HG03139 (cell line): ENCODE measurements around the gene FAM174B.
"Not testable (repeated sequence)": the region's sequence is repeated elsewhere in the genome, so short reads cannot be mapped to it uniquely, and the experiment has no call there.

Source experiments
- ATAC-seq: cut with Tn5 transposase; IDR thresholded peaks from one replicate; pipeline ENCODE4 v1.9.1; 2021; ENCODE audit not compliant: unreplicated experiment

The FAM174B gene

GRCh38 chr15:92619145-92620101 lies 36.2 kb downstream of the FAM174B start:
- ATAC-seq: no peak

DNA sequence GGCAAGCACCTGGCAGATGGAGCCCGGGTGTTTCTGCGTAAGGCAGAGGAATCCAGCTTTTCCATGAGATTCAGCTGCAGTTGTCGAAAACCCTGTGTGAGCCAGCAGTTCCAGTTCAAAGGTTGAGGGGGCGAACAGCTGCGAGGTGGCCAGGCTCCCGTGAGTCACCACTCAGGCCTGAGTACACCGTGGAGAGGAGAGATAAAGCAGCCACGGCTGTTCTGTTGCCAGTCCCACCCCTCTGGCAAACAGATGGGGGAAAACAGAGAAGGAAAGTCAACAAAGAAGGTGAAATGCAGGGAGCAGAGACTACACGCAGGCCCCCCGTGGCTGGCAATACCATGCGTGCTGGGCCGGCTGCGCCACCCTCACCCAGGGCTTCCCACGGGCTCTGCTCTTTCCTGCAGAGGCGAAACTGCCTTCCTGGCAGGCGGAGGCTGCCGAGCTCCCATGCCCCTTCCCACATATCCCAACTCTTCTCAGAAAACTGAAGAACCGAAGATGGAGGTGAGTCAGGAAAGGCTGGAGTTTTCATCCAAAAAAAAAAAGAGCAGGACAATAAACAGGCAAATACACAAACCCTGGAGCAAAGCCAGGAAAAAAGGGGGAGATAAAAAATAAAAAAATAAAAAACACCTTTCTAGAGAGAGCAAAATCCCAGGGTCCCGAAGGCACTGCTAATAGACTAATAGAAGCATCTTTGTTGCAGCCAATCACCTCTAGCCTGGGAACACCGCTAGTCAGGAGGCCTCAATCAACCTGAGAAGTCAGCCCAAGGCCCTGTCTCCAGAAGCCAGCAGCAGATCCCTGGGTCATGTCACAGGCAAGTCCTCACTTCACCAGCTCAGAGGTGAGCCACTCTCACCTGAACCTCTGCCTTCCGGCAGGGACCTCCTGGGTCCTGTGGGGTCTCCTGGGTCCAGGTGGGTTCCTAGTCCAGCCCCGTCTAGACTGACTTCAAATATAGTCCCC lies 37.7 kb downstream of the FAM174B start:
- no peak for ATAC-seq

DNA sequence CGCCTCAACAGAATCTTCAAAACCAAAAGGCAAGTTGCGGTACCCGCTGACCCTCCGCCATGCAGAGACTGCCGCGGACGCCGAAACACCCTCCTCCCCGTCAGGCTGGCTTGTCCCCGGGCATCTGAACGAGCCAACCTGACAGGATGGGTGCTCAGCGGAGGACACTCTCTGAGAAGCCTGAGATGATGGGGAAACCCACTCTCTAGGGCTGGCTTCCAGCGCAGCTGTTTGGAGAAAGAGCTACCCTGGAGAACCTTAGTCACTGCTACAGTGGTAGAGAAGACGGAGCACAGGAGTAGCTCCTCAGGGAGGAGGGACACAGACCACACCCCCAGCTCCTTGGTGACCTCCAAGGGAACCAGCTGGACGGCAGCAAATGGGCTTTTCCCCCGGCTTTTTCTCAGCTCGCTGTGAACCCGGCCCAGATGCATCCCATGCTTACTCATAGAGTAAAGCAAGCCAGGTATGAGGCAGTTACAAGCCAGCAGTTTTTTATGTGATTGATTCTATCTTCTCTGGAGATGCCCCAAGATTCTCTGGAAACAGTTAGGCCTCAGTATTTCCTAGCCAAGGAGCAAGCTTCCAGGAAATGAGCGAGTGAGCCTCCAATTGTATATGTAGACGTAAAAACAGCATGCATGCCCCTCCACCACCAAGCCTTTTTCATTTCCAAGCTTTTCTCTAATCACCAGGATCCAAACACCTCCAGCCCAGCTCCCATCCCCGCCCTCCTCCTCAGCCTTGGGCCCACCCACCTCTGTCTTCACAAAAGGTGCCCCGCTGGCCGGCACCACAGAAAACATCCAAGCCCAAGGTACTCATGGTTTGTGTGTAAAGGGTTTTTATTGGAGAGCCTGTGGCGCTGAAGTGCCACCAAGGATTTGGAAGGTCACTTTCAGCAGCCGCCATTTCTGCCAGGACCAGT lies 38.7 kb downstream of the FAM174B start:
- no peak for ATAC-seq

DNA sequence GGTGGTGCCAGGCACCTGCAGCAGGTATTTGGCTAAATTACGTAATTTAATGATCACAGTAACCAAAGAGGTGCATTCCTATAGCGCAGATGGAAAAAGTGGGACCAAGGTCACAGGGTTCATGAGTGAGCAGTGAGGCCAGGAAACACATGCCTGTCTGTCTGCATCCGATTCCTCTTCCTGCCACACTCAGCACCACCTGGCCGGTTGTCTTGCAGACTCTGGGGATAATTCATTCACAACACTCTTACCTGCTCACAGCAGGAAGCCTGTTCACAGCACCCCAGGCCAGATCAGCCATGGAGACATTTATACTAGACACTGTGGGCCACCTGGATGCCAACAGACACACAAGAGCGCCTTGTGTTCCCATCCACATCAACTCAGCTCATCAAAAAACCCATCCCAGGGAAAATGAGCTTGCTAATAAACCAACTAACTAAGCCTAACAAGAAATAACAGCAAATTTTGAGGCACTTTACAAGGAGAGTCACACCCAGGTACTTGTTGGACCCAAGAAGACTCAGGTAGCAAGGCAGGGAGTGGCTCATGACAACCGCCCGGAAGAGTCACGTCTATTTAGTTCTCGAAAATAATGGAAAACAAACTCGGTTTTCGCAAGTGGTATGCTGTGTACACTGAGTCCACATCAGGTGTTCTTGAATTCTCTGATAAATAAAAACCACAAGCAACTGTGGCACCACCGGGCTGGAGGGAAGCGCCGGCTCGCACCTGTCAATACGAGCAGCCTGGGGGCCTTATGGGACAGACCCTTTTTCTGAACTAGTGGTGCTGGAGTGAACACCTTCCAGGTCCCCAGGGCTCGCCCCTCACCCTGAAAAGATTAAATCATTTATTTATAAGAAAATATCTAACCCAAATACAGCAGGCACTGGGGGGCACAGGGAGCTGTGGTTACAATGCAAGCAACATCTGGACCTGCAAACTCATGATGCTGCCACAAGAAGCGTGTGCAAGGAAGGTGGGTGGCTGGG lies 40.5 kb downstream of the FAM174B start:
- ATAC-seq: no peak

- no peak for ATAC-seq
Observed at GRCh38 chr15:92614301-92614700, 41.3 kb downstream of the FAM174B start.

DNA sequence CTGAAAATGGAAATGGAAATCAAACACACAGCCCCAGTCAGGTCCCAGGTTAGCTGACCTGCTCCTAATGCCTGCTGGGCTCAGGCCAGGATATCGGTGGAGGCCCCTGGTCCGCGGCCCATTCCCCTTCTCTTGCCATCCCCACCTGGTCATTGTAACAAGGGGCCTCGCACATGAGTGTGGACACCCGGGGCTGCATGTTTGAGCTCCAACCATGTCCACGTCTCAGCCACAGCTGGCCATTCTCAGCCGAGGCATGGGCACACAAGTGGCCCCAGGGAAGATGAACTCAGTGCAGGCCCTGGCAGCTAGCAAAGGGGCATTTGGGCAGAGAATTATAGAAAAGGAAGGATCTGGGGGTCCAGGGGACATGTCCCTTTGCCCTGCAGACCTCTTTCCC lies 41.7 kb downstream of the FAM174B start:
- ATAC-seq: no peak

DNA sequence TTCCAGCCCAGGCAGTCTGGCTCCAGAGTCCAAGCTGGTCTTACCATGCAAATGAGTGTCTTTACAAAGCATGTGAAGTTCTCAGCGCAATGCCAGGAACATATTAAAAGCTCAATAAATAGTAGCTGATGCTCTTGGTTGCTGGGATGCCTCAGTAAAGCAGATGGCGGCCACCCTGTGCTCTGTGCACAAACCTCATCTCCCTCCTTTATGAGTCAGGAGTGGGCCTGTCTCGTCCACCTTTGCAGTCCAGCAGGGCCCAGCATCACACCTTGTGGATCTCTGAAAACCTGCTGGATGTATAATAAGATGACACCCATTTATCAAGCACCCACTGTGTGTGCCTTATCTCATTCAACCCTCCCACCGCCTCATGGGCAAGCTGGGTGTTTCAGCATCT lies 42.7 kb downstream of the FAM174B start:
- no peak for ATAC-seq

DNA sequence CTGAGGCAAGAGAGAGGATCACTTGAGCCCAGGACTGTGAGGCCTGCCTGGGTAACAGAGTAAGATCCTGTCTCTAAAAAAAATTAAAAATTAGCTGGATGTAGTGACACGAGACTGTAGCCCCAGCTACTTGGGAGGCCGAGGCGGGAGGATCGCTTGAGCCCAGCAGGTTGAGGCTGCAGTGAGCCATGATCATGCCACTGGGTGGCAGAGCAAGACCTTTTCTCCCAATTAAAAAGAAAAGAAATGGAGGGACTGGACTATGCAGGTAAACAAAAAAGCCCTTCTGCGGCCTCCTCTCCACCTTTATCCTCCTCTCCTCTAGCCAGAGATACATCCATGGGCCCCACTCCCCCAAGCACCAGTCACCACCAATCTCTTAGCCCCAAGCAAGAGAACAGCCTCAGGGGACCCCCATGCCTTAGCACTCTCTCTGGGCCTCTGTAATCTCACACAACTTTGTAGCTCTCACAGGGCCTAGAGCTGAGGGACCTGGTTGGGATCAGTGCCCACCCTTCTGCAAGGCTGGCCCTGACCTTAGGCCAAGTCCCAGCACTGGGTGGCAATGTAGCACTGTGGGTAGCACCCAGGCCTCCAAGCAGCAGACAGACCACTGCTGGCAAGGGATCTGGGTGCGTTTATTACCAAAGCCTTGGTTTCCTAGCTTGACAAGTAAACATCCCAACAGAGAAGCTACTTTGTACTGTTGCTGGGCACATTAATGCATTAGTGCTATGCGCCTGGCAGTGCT lies 43.4 kb downstream of the FAM174B start:
- no peak for ATAC-seq

DNA sequence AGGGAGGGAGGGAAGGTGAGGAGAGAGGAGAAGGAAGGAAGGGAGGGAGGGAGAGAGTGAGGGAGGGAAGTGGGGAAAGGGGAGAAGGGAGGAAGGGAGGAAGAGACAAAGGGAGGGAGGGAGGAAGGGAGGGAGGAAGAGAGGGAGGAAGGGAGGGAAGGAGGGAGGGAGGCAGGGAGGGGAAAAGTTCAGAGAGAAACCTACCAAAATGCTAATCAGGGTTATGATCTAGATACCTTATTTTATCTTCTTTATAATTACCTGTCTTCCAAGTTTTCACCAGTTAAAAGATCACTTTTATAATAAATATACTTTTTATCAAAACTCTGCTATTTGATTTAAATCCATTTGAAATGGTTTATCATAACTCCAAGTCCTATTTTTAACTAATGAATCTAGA lies 44.4 kb downstream of the FAM174B start:
- ATAC-seq: no peak

GRCh38 chr15:92610101-92610520 lies 45.5 kb downstream of the FAM174B start:
- no peak for ATAC-seq

DNA sequence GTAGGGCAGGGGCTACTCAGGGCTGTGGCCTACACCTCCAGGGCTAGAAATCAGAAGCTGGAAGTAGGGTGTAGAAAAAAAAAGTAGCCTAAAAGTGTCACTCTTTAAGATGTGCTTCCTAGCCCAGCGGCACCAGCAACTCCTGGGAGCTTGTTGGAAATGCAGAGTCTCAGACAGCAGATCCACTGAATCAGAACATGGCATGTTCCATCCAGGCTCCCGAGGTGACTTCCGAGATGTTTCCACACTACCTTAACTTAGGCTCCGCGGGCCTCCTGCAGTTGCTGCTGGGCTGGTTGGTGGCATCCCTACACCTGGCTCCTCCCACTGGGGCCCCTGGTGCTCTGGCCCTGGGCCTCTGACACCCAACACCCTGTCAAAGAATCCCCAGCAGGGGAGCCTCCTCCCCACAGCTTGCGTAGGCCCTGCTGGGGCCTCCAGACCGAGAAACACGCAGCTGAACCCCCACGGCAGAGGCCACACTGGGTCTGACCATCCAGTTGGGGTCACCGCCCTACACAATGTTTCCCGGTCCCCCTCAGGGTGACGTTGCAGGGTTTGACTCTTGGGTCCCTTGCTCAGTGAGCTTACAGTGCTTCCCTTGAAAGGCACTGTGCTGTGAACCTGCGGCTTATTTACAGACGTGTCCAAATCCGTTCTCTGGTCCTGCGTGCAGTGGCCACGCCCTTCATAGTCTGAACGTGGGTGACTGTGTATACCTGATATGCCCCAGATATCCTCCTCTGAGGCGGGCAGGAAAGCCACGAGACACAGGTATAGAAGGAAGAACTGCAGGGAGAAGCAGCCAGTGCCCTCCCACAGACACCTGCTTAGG lies 46.5 kb downstream of the FAM174B start:
- ATAC-seq: no peak

DNA sequence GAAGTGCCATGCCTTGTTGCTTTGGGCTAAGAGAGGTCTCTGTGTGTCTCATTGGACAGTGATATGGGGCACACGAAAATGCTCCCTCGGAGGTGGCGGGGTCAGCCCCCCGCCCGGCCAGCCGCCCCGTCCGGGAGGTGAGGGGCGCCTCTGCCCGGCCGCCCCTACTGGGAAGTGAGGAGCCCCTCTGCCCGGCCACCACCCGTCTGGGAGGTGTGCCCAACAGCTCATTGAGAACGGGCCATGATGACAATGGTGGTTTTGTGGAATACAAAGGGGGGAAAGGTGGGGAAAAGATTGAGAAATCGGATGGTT lies 48.8 kb downstream of the FAM174B start:
- ATAC-seq: not testable (repeated sequence)

GRCh38 chr15:92606126-92606835 lies 49.3 kb downstream of the FAM174B start:
- no peak for ATAC-seq

DNA sequence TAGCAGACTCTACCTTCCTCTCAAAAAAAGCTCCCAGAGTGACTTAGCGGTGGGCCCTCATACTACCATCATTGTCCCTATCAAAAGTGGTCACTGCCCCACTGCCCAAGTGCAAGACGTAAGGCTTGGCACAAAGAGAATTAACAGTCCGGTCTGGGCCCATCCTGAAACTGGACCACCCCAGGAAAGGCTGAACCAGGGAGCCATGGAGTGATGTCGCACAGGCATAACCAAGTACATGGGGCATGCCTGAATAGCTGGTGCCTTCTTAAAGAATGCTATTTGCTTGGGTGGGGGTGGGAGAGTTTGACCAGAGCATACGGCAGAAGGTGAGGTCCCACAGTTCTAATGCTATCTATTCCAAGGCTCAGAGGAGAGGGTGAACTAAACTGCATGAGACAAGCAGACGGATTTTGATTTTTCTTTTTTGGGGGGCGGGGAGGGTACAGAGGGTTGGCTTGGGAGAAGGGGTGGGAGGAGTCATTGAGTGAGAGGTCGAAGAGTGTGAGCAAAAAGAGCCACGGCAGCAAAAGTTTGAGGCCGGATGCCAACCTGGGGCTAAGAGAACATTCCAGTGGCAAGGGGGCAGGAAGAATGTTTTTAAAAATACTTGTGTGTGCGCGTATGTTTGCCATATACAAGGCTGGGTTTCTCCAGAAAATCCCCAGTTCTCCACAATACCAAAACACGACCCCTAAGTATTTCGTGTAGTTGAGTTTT lies 50.2 kb downstream of the FAM174B start:
- no peak for ATAC-seq

DNA sequence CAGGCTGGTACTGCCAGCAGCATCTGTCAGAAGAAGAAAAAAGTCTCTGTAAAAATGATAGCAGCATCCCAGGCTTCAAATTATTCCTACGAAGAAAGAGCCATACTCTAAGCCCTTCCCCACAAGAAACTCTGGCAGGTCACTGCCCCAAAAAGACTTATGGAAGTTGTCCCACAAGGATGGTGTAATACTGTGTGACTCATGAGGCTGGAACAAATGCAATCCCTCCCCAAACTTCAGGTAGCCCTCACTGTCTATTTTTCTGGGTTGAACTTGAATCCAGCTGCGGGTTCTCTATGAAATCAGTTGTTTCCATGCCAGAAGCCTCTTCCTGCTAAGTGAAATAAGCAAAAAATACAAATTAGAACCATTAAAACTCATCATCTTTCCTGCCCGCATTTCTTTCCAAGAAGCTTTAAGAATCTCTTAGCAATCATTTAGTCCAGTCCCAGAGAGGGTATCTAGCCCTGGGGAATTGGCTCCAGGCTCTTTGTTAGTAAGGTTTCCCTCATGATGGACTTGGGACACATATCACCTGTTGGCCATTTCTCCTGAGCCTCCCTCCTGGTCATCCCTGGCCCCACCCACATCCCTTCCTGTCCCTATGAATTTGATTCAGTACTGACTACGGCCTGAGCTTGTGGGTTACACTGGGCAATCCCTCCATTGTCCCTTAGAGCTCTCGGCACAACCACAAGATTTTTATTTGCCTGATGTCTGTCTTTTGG lies 51.7 kb downstream of the FAM174B start:
- ATAC-seq: no peak

DNA sequence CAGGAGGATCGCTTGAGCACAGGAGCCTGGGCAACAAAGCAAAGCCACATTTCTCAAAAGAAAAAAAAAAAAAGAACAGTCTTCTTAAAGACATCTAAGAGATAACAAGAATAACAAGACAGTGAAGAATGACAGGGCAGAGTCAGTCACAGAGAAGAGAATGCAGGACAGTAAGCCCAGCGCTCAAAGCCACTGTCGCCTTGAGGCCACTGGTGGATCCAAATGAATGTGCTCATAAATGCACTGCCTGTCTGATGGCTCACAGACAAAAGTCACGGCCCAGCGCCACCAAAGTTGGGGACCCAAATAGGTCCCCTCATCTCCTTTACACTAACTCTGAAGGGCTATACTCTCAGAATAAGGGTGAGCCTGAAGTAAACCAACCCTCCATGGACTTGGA lies 52.3 kb downstream of the FAM174B start:
- no peak for ATAC-seq
